ELR (cell line): Measurements from ENCODE around the gene MACROD2.

Source experiments
- DNase-seq: peaks from one replicate; pipeline ENCODE4 v3.0.0-alpha.2; 2015; ENCODE audit warnings: low read depth

The MACROD2 gene

DNA sequence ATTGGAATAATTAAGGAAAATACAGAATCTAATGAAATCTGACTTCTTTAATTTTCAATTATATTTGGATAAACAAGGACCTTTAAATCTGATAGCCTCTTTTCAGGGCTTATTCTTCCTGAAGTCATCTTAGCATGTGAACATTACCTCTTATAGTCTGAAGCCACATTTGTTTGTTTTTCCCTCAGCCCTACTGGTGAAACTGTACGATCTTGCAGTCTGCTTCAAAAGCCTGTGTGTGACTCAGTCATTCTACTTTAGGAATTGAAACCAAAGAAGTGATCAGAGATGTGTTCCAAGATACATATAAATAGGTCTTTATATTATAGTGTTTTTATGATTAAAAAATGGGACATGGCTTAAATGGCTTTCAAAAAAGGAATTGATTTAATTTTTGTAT lies 67.5 kb downstream of the MACROD2 start:
- no peak for DNase-seq

DNA sequence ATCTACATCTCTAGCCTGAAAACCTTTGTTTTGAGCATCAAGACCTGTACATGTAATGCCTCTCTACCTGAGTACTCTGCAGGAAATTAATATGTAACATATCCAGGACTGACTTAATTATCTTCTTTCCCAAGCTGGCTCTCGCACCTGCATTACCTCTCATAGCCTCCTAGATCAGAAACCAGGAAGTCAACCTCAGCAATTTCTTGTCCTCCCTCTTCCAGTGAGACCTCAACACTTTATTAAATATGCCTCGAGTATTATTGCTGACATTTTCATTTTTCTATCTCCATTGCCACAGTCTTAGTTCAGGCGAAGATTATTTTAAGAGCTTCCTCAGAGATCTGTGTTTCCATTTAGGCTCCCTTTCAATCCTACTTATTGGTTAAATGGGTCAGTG lies 69.0 kb downstream of the MACROD2 start:
- DNase-seq, result no peak

DNA sequence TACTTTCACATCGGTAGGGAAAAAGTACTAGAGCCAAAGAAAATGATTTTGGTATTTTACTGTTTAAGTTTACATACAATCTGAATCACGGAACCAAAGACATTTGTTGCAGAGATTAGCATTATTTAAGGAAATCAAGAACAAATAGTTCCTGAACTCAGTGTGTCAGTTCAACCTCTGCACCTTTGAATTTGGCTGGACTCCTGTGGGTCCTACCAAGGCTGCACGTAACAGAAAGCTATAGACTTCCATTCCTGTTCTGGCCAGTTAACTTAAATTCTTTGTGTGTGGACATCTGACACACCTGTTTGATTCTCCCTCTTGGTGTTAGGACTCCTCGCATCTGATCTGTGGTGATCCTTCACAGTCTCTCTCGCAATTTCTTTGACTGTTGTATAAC lies 69.6 kb downstream of the MACROD2 start:
- no peak for DNase-seq

DNA sequence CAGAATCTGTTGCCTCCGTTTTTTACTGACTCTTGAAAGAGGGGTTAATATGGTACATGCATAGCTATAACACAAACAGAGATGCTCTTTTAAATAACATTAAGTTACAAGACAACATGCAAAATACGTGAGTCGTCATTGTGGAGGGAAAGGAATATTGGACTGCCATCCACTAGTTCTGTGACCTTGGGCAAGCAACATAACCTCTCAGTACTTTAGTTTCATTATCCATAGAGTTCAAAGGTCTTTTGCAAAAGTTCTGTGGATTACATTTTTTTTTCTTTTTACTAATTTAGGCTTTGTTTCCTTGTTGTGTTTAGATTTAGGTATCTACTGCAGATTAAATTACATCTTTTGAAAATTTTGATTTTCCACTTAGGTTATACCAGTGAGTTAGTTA lies 70.5 kb downstream of the MACROD2 start:
- no peak for DNase-seq

DNA sequence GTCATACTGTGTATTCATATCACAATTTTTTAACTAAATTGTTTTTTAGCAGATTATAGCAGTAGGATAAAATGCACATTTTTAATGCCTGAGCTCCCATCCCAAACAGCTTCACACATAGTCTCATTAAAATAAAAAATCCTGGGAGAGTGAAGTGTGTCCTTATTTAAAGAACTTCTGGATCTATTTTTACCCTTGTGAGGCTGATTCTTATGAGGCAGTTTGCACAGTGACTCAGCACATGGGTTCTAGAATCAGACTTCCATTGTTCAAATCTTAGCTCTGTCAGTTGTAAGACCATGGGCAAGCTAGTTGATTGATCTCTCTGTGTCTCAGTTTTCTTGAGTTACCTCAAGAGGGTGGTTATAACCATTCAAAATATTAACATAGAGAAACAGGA lies 72.3 kb downstream of the MACROD2 start:
- DNase-seq, result no peak

DNA sequence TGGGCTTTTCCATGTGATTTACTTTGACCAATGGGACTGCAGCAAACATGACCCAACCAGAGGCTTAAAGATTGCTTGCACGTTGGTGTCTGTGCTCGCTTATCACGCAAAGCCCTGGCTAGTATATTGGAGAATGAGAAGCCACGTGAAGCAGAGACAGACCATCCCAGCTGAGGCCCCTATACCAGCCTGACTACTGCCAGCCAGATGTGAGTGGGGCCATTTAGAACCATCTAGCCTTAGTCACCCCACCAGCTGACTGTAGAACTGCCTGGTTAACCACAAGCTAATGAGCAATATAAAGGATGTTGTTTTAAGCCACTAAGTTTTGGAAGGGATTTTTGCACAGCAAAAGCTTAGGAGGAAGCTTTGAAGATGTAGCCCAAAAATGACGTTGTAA lies 74.5 kb downstream of the MACROD2 start:
- DNase-seq, result peak; percentile 0

DNA sequence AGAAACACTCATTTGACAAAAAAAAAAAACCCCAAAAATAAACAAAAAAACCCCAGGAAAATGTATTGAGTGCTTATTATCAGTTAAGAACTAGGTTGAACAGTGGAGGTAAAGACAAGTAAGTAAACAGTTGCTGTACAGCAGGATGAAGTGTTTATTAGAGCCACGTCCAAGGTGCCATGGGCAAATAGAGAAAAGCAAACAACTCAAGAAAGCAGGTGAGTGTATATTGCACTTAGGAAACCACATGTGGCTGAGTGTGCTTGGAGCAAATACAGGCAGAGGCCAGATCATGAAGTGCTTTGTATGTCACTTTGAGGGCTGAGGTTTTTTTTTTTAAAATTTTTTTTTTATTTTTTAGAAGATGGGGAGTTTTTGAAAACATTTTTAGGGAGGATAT lies 98.3 kb downstream of the MACROD2 start:
- no peak for DNase-seq

DNA sequence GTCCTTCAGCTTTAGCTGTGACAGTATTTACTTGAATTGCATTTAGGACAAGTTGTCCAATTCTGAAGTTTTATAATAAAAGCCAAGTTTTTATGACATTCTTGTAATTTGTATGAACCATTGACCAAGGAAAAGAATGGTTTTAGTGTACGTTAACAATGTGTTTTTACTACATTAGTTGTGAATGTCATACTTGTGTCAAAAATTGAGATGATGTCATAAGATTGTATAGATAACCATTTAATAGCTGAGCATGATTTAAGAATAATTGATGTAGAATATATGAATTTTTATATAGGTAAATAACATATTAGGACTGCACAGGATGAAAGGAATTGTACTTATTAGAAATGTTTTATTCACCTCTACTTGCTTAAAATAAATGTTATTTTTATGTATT lies 102.9 kb downstream of the MACROD2 start:
- DNase-seq, result no peak

DNA sequence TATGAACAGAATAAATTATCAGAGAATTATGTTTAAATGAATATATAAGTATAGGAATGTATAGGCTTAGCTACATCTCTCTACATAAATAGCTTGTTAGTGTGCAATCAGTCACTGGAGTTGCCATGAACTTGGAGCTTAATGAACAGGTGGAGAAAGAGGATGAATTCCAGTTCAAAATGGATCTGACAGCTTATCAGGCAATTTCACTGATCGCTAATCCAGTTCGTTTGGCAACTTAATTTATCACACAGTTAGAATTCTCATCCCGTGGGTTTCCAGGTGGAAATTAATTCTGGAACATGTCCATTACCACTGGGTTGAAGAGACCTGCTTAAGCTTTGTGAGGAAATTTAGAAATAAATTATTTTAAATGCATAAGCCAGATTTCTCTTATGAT lies 118.1 kb downstream of the MACROD2 start:
- no peak for DNase-seq

DNA sequence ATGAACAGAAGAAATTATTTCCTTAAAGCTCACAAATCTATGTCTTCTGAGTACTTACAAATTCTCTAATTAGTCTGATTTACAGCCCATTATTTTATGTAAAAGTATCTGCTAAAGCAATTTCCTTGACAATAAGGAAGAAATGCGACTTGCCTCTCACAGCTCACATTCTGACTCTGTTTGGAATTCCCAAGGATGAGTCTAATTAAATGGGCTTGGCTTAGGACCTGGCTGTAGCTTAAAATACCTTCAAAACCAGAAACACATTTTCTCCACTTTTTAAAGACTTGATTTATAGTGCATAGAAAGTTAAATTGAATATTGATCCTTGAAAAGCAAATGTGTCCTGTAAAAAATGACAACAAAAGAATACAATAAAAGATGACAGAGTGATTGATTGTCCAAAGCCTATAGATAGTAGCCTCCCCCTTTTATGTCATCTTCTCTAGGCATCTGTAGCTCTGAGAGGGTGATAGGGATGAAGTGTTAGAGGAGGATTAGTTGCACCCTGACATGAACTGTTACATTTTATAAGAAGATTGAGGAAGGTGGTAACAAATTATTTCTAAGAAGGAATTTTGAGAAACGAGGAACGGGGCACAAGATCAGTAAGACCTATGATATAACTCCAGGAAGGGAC lies 118.9 kb downstream of the MACROD2 start:
- no peak for DNase-seq

DNA sequence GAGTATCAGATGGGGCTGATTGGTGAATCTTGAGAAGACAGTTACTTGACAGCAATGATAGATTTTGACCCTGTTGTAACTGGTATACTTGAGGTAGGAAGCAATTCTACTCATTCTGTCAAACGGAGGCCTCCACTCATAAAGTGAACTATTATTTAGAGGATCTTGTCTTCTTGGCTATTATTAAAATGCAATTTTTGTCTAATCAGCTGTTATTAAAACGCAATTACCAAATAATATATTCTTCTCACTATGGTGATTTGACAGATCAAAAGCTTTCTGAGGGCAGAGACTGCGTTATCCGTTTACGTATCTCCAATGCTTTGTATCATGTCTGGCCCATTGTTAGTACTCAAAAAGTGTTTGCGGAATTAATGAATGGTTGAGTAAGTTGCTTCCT lies 120.7 kb downstream of the MACROD2 start:
- DNase-seq, result no peak

DNA sequence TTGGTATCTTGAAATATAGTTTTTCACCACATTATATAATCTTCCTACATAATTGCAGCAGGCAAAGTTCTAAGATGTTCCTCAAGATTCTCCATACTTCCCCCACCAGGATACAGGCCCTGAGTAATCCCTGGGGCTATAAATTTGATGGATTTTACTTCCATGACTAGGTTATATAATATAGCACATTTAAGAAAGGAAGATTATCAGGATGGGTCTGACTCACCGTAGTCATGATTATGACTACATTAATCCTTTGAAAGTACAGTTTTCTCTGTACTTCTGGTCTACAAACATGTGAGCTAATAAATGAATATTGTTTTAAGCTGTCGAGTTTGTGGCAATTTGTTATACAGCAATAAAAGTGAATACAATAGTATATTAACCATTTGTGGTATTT lies 122.5 kb downstream of the MACROD2 start:
- no peak for DNase-seq

DNA sequence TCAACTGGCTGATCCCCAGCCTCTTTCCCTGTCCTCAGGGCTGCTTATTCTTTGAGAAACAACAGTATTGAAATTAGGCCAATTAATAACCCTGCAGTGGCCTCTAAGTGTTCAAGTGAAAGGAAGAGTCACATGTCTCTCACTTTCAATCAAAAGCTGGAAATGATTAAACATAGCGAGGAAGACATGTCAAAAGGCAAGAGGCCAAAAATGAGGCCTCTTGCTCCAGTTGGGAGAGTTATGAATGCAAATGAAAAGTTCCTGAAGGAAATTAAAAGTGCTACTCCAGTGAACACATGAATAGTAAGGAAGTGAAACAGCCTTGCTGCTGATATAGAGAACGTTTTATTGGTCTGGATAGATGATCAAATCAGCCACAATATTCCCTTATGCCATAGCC lies 131.5 kb downstream of the MACROD2 start:
- DNase-seq, result no peak

DNA sequence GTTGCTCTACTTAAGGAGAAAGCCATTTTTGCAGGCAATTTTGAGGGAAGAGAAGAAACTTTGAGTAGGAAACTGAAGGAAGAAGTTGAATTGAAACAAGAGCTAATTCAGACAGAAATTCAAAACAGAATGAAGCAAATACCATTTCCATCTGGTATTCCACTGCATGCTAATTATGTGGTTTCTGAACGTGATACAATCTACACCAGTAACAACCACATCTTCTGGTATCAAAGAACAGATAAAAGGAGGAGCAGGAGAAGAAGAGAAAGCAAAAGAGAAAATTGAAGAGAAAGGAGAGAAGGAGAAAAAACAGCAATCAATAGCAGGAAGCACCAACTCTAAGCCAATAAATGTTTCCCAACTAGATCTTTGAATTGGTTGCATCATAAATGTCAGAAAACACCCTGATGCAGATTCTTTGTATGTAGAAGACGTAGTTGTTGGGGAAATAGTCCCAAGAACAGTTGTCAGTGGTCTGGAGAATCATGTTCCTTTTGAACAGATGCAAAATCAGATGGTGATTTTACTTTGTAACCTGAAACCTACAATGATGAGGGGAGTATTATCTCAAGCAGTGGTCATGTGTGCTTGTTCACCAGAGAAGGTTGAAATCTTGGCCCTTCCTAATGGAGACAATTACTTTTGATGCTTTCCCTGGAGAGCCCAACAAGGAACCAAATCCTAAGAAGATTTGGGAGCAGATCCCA lies 132.4 kb downstream of the MACROD2 start:
- DNase-seq, result no peak

DNA sequence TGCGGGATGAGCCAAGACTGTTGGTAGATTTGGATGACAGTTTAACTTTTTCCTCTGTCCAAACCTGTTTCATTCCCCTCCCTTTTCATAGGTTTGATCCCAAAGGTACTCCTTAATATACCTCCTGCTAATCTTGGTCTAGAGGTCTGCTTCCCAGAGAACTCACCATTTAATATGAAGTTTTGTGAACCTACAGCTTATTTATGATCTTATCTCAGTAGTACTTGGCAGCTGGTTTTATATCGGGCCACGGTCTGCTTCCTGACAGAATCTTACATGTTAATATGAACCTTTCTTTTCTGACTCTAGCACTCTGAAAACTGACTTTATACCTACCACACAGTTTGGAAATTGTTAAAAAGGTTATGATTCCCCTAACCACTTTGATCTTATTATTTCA lies 138.7 kb downstream of the MACROD2 start:
- no peak for DNase-seq

DNA sequence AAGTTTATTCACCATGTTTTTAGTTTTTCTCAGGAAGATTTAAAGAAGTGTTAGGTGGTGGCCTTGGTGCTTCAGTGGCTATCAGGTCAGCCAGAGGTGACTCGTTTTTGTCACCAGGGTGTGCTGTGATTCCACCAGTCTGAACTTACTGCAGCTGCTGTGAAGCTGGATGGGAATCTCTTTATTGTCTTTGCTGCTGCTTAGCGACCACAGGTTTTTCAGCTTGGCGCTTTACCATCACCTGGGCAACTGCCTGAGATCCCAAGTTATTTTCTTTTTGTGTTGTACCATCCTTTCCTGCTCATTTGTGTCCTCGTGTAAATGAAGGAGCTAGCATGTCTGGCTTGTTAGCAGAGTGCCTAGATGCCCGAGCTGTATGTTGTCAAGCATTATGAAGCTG lies 146.9 kb downstream of the MACROD2 start:
- DNase-seq, result no peak

DNA sequence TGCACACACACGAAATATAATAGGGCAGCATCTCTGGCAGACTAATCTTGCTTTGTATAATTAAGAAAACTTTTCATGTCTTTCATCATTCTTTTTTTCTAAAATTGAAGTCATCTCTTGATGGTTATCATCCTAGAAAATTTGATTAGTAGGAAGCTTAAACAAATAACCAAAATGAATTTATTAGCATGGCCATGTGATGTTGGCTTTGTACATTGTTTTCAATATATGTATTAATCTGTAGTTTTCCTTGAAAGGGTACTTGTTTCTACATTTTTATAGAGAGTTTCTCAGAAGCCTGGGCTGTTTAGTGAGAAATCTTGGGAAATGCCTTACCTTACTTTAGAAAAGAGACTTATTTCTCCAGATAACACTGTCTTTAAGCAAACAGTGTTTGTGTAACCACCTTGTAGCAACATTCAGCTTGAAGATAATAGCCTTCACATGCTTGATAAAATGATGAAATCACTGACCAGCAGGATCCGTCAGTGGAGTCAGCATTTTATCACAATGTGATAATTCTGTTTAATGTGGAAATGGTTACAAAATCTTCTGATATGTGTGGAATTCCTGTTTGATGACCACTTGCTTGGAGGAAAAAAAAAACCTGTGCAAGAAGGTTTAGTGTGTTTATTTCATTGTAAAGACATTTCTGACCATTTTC lies 147.8 kb downstream of the MACROD2 start:
- DNase-seq, result no peak

DNA sequence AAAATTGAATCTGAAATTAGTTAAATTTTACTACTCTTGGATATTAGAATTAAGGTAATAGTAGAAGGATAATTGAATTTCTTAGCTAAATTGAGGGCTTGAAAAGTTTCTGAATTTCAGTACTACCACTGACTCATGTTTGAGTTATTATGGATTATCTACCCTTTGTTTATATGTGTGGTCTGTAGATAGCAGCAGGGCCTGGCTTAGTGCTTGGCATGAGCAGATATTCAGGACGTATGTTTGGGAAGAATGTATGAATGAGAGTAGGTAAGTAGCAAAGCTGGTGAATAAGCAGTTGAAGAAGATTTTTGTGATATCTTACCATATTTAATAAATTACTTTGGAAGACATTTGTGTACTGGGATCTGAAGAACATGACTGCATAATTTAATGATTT lies 152.7 kb downstream of the MACROD2 start:
- no peak for DNase-seq

DNA sequence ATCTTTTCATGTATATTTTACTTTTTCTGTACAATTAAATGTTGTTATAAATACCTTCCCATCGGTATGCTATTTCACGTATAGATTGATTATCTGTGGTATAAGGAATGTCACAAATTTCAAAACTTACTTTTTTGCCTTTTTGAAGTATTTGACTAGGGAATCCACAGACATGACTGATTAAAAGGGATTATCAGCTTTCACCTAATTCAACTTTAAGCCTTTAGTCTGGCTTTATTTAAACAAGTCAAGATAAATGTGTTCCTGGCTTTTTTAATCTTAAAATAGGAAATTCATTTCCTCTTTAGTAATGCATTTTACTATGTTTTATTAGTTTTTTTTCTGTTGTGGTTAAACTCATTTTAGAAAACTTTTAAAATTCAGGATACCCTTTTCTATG lies 160.0 kb downstream of the MACROD2 start:
- no peak for DNase-seq

DNA sequence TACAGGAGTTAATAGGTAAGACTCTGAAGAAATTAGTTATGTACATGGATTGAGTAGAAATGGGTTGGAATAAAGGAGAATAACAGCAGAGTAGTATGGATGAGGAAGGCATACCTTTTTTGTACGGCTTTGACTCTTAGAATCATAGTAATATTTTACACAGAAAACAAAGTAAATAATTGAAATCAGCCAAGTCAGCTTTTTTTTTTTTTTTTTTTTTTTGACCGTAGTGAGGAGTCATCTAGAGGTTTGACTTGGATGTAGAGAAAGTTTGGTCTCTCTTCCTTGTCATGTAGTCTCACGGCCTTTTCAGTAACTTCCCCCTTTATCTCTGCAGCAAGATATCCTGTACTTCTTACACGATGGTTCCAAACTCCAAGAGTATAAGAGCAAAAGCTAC lies 183.2 kb downstream of the MACROD2 start:
- DNase-seq, result no peak

DNA sequence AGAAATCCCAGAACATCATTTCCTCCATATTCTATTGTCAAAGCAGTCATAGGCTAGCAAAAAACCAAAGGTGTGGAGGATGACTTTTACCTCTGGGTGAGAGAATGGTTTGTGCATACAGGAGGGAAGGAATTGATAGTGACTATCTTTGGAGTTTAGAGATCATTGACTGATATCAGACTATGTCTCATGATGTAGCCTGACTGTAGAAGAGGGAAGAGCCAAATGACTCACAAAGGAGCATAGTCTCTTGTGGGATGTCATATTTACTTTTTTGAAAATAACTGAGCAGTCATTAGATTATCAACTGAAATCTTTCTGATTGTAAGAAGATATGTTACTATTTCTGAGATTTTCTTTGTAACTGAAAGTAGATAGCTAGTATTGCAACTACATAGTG lies 183.6 kb downstream of the MACROD2 start:
- no peak for DNase-seq

DNA sequence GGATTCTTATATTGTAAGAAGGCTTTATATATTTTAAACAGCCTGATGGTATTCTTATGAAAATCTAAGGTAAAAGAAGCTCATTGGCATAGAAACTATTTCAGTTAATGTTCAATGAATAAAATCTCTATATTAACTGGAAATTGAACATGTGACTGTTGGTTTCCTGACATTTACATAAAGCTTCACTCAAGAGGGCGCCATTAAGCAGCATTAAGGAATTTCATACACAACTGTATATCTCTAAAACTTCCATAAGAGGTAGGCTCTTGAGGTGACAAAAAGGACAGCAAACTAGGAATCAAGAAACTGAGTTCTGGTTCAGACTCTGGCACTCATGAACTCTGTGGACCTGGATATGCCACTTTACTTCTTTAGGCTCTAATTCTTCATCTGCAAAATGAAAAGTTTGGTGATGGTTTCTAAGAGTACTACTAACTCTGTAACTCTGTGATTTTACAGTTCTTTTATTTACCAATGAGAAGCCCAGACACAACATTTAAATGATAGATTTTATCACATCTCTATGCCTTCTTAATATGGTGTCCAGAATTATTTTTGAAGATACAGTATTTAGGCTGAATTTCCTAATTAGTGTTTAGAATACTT lies 194.6 kb downstream of the MACROD2 start:
- DNase-seq, result peak; percentile 1

DNA sequence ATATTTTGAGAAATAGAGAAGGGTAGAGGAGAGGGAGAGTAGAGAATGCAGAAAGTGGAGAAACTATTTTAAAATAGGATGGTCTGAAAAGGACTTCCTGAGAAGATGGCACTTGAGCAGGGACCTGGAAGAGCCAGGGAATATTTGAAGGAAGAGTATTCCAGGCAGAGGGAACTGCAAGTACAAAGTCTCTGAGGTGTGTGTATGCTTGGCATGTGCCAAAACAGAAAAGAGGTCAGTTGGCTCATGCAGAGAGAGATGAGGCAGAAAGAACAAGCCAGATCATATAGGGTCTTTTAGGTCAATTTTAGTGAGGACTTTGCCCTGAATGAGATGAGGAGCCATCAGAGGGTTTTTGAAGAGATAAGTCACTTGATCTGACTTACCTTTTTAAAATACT lies 196.2 kb downstream of the MACROD2 start:
- no peak for DNase-seq
